NCI-H1105 (cell line): ENCODE data around the gene NCMAP.
A peak's percentile ranks its signal among the peaks of the same experiment; 100 is the strongest.
"Not testable (repeated sequence)": the region's sequence is repeated elsewhere in the genome, so short reads cannot be mapped to it uniquely, and the experiment has no call there.

ENCODE experiments used
- DNase-seq: peaks from one replicate; lab custom pipeline; 2025; lab: John Stamatoyannopoulos, UW

NCMAP gene

DNA sequence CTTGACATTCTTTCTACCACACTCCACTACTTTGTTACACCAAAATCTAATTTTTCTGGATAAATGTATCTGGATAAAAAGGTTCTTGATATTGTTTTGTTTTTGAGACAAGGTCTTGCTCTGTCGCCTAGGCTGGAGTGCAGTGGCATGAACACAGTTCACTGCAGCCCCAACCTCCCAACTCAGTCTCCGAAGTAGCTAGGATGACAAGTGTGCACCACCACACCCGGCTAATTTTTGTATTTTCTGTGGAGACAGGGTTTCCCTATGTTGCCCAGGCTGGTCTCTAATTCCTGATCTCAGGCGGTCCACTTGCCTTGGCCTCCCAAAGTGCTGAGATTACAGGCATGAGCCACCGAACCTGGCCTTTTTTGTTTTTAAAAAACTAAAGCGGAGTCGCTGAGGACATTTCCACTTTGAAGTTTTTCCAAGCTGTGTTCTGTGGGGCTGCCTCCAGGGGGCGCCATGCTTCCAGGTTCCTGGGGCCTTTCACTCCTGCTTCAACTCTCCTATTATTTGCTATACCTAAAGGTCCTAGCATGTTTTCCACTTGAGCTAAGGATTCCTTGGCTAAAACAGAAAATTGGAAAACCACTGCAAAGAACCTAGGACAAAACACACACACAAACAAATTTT is 14.1 kb upstream of the NCMAP start:
- no peak for DNase-seq

DNA sequence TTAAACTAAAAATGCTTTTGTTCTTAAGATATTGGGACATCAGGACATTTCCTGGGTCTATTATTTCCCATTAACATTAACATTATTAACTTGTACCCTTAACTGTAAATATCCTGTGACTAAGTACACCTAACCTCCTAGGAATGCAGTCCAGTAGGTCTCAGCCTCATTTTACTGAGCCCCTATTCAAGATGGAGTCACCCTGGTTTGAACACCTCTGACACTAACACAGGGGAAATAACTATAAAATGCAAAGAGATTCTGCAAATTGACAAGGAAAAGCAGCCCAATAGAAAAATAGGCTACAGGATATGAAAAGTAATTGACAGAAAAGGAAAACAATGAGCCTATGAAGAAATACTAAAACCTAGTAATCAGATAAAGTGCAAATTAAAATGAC is 11.6 kb upstream of the NCMAP start:
- no peak for DNase-seq

GRCh38 chr1:24545662-24546061 is 10.2 kb upstream of the NCMAP start:
- DNase-seq: no peak

- DNase-seq: no peak
Observed at GRCh38 chr1:24547195-24547594, 8.7 kb upstream of the NCMAP start.

DNA sequence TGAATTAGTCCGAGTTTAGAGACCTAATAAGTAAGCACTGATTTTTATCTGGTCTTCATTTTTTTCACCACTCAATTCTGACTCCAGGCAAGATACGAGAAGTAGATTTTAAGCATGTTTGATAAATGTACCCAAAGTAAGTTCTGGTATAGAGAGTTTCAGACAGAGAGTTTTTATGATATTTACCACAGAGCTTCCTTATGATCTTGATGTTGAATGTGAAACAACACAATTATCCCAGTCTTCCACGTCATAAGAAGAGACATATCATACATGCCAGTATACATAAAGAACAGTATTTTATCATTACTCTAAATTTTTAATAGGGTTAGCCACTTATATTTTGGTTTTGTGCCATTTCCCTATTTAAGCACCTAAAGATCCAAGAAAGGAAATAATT is 7.8 kb upstream of the NCMAP start:
- no peak for DNase-seq

DNA sequence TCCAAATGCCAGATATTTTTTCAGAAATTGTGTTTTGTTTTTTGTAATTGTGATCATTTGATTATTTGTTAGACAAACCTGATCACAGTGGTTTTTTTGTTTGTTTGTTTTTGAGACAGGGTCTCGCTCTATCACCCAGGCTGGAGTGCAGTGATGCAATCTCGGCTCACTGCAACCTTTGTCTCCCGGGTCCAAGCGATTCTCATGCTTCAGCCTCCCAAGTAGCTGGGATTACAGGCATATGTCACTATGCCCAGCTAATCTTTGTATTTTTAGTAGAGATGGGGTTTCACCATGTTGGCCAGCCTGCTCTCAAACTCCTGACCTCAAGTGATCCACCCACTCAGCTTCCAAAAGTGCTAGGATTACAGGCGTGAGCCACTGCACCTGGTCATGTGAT is 6.7 kb upstream of the NCMAP start:
- not testable (repeated sequence) for DNase-seq

DNA sequence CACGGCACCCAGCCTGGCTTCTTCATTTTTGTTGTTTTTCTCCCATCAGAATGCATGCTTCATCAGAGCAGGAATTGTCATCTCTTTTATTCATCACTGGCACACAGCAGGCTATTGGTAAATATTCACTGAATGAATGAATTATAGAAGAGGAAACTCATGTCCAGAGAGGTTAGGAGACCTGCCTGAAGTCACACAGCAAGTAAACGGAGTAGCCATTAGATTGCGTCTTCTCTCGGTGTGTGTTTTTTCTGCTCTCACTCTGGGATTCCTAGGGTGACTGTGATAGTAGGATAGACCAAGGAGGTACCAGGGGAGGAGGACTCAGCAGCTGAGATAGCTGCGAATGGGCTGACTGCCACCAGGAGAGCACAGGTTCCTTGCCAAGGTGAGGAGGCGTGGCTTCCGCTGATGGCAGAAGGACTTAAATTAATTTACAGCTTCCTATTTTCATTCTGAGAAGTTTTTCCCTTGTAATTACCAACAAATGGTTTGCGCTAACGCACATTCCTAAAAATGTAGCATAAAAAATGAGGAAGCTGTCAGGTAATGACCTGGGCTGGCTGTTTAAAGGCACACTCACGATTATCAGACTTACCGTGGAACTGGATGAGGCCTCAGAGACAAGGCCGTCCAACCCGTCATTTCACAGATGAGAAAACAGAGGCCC is 4.5 kb upstream of the NCMAP start:
- DNase-seq: no peak

GRCh38 chr1:24551960-24552571 is 3.8 kb upstream of the NCMAP start:
- no peak for DNase-seq

DNA sequence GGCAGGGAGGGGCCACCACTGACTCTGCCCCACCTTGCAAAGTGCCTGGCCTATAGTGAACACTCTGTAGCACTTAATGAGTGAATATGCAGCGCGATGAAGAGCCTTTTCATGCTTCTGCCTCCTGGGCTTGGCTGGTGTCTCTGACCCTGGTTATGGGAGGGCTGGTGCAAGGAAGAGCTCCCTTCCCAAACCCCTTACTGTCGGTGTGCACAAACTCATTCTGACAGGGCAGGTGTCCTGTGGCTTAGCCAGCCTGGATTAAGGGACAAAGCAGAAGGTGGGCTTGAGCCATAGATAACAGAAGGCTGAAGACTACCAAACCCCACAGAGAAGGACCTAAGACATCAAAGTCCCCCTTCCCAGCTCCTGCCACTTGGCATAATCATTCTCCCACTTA is 2.0 kb upstream of the NCMAP start:
- DNase-seq: no peak

DNA sequence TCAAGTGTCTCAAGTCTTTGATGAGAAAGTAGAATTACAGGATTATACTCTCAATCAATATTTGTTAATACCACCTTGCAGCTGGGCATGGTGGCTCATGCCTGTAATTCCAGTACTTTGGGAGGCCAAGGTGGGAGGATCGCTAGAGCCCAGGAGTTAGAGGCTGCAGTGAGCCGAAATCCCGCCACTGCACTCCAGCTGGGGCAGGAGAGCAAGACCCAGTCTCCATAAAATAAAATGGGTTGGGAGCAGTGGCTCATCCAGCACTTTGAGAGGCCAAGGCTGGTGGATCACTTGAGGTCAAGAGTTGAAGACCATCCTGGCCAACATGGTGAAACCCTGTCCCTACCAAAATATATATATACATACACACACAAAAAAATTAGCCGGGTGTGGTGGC is 1.2 kb upstream of the NCMAP start:
- no peak for DNase-seq

DNA sequence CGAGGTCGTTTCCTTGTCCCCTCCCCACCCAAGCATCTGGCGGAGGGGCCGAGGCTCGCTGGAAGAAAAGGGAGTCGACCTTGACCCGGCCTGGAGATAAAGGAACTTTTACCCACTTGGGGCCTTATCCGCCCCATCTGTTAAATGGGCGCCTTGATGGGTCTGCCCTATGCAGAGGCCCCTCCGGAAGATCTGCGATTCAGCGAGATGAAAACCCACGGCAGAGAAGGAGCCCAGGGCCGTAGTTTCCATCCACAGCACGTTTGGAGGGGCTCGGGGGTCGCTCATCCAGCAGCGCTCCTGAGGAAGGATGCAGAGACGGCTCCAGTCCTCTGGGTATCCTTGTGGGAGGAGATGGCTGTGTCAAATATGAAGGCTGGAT is 518 bp downstream of the NCMAP start:
- DNase-seq: no peak

- no peak for DNase-seq
Observed at GRCh38 chr1:24557220-24557619, 1.3 kb downstream of the NCMAP start.

DNA sequence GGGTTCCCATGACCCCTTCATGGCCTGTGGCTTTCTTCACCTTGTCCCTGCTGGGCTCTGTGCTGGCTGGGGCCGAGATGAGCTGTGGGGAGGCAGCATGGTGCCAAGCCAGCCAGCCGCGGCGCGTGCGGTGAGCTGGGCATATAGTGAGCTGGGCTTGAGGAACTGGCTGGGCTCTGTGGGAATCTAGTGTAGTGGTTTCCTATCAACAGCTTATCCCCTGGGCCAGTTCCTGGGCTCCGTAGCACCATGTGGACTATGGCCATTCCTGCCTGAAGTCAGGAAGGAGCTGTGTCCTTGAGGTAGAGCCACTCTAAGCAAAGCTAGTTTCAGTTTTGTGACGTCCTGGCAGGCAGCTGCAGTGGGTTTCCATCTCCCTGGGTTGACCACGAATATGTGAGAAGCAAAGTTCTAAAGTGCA is 1.8 kb downstream of the NCMAP start:
- no peak for DNase-seq

DNA sequence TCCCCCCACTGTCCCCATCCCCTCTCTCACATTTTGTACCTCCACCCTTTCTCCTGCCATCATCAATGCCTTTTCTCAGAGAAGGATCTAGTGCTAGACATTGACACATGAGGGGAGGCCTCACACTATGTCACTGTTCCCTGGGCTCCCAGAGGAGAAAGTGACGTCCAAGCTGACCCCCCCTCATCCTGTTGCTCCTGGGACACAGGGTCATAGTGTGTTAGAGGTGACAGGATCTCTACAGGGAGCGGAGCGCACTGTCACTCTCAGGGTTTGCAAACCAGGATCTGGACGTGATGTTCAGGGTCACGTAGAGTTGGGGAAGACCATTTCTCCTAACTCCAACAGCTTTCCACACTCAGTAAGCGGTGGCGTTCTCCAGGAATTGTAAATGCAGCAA is 2.6 kb downstream of the NCMAP start:
- no peak for DNase-seq

- DNase-seq: no peak
Observed at GRCh38 chr1:24558902-24559791, 3.3 kb downstream of the NCMAP start.

DNA sequence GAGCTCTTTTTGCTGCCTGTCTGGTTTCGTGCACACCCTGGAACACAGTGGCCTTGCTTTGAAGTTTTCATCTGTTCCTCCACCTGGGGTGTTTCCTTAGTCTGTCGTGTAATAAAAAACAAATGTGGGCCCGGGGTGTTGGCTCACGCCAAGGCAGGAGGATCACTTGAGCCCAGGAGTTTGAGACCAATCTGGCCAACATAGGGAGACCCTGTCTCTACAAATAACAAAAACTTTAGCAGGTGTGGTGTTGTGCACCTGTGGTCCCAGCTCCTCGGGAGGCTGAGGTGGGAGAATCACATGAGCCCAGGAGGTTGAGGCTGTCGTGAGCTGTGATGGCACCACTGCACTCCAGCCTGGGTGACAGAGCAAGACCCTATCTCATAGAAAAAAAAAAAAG is 4.5 kb downstream of the NCMAP start:
- no peak for DNase-seq

DNA sequence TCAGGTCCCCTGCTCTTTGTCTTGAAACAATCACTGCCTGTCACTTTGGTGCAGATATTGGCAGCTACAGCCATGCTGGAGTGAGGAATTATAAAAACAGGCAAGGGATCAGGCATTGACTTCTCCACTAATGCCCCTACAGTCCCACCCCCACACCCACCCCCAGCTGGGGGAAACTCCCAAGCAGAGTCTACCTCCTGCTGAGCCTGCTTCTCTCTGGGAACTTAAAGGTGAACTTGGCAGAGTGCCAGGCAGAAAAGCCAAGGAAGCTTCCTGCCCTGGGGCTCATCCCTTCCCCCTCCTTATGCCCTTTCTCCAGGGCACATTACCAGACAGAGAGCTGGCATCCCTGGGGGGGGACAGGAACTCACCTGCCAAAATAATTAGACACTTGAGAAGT is 6.7 kb downstream of the NCMAP start:
- peak; percentile 65 for DNase-seq

DNA sequence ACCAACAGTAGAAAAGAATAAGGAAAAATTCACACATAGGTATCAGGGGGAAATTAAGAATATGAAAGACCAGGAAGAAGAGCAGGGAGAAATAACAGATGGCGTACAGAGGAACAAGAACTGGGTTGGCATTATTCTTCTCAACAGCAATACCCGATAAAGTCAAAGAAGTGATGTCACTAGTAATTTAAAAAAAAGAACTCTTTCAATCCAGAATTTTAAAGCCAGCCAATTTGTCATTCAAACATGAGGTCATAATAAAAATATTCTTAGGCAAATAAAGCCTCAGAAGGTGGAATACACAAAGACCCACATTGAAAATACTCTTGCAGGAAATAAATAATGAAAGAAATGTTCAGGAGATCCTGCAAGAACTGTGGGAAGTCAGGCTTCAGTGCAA is 8.8 kb downstream of the NCMAP start:
- no peak for DNase-seq

DNA sequence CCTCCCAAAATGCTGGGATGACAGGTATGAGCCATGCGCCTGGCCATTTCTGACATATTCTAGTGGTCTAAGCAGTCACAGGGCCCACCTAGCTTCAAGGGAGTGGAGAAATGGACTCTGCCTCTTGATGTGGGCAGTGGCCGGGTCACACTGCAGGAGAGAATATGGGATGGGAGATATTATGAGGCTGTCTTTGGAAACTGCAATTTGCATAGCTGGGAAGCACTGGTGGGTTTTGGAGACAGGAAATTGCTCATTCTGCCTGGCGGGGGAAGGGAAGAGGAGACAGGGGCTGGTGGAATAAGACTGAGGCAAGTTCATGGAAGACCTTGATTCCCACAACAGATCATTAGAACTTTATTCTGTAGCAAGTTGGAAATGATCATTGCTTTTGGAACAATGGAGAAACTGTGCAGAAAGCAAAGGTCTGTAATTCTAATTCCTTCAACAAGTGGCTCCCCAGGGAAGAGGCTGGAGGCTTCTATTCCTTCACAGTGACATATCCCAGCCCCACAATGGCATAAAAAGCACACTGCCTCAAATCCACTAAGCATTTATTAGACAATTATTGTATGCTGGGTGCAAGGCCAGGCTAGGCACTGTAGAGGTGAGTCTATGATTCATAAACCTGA is 10.5 kb downstream of the NCMAP start:
- no peak for DNase-seq

GRCh38 chr1:24567792-24568388 is 12.0 kb downstream of the NCMAP start:
- no peak for DNase-seq

DNA sequence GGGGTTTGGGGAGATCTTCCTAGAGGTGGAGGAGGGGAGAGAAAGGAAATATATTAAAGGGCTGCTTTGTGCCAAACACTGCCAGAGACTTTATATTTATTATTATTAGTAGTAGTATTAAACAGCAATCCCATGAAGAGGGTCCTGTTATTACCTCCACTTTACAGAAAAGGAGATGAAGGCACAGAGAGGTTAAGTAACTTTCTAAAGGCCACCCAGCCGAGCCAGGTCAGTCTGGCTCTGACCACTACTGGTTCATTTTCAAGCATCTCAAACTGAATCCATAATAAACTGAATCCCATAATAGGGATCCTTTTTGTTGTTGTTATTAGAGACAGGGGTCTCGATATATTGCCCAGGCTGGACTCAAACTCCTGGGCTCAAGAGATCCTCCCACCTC is 12.6 kb downstream of the NCMAP start:
- DNase-seq: no peak
